ENCODE data around the gene CHAF1A.

CHAF1A gene

DNA sequence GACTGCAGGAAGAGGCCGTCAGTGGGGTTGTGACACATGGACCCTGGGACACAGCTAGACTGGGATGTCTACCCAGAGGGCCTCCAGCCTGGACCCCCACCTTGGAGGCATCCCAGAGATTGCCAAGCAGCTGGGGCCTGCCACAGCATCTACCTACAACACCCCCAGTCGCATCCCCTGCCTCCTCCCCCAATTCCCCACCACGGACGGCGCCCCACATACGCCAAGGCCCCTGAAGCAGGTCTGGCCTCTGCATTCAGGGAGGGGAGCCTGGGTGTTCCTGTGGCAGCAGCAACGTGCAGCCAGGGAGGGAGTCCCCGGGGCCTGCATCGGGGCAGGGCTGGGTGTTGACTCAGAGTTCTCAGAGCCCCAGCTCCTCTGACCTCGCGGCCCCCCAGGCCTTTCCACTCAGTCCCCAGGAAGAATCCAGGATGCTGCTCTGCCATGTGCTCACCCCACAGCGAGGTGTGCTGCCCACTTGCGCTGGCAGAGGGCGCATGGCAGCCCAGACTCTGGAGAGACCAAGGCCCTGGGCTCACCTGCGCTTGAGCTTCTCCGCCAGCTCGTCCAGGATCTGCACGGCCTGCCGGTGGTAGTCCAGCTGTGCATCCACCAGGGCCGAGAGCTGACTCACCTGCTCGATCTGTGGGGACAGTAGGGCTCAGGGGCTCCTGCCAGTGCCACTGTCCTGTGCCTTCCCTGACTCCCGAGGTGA lies 39.5 kb upstream of the CHAF1A start:
- Histone ChIP-seq H3K27me3 (ENCODE audit: insufficient read depth, low read length, poor library complexity) (no peaks in the 10 kb centered on the region), H3K4me3 (ENCODE audit: low read depth in 1 of 2, low read length in 2 of 2) (no peak overlapping the region), H3K27ac (ENCODE audit: low read length) (no peak overlapping the region), H3K4me1 (ENCODE audit: insufficient read depth, low read length) (no peaks in the 10 kb centered on the region), H3K79me2 (ENCODE audit: insufficient read depth, low read length) (peaks cover 6% of the 10 kb centered on the region), H3K4me2 (ENCODE audit: insufficient read depth, low read length) (no peak overlapping the region), H2AFZ (ENCODE audit: low read depth, low read length) (no peak overlapping the region), H3K36me3 (ENCODE audit: insufficient read depth, low read length) (peaks cover 93% of the 10 kb centered on the region), H3K9me3 (ENCODE audit: insufficient read depth, low read length, severe bottlenecking) (no peaks in the 10 kb centered on the region), H3K9ac (ENCODE audit: low read depth, low read length) (no peak overlapping the region), H4K20me1 (ENCODE audit: insufficient read depth, low read length) (peaks cover 44% of the 10 kb centered on the region)
- DNase-seq, result peak; percentile 28
- ATAC-seq (ENCODE audit: insufficient read depth, low read depth), result peak; percentile 32; the same call in 2 of the 3 replicates
- TF ChIP-seq CTCF (IDR thresholded peaks at IDR 0.05; ENCODE audit: borderline replicate concordance, extremely low read depth, low read length, poor library complexity, severe bottlenecking) (peak; percentile 57), EZH2 (IDR thresholded peaks at IDR 0.05; ENCODE audit: borderline replicate concordance, low read depth, low read length, severe bottlenecking) (no peak)

DNA sequence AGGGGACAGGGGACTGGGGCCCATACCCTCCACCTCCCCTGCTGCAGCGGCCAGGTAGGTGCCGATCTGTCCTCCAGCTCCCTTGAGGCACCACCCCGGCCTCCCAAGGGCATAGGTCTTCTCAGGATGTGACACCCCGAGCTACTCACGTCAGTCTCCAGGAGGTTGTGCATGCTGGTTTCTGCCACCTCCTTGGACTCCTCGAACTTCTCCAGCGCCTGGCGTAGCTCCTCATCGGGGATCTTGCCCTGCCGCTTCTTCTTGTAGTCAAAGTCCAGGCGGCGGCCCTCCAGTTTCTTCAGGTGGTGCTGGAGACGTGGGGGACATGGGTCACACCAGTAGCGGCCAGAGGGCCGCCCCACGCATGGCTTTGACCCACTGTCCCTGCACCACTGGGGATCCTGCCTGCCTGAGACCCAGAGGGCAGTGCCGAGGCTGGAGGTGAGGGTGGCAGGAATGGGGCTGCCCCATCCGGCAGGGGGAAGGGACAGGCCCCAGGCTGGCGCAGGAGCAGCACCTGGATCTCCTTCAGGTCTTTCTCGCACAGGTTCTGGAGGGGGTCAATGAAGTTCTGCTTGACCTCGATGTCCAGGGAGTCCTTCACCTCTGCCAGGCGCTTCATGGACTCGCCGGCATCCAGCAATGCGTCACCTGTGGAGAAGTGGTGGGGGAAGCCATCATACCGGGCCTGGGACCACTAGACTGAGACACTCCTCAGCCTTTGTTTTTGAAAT lies 38.7 kb upstream of the CHAF1A start:
- H3K4me2 ChIP-seq (ENCODE audit: insufficient read depth, low read length), result no peak overlapping the region
- no peak for TF ChIP-seq CTCF (IDR thresholded peaks at IDR 0.05; ENCODE audit: borderline replicate concordance, extremely low read depth, low read length, poor library complexity, severe bottlenecking)
- no peak for TF ChIP-seq EZH2 (IDR thresholded peaks at IDR 0.05; ENCODE audit: borderline replicate concordance, low read depth, low read length, severe bottlenecking)
- ATAC-seq (ENCODE audit: insufficient read depth, low read depth) (0 out of 3 replicates have a peak, but pooled peaks have one; percentile 1), DNase-seq (no peak)
- peaks cover 51% of the 10 kb centered on the region for H4K20me1 ChIP-seq (ENCODE audit: insufficient read depth, low read length)
- H2AFZ ChIP-seq (ENCODE audit: low read depth, low read length), result no peak overlapping the region
- H3K79me2 ChIP-seq (ENCODE audit: insufficient read depth, low read length), result peaks cover 10% of the 10 kb centered on the region
- no peak overlapping the region for H3K27ac ChIP-seq (ENCODE audit: low read length)
- H3K4me3 ChIP-seq (ENCODE audit: low read depth in 1 of 2, low read length in 2 of 2), result no peak overlapping the region
- H3K4me1 ChIP-seq (ENCODE audit: insufficient read depth, low read length), result no peaks in the 10 kb centered on the region
- no peak overlapping the region for H3K9ac ChIP-seq (ENCODE audit: low read depth, low read length)
- no peaks in the 10 kb centered on the region for H3K27me3 ChIP-seq (ENCODE audit: insufficient read depth, low read length, poor library complexity)
- H3K36me3 ChIP-seq (ENCODE audit: insufficient read depth, low read length), result peaks cover 92% of the 10 kb centered on the region
- H3K9me3 ChIP-seq (ENCODE audit: insufficient read depth, low read length, severe bottlenecking), result no peaks in the 10 kb centered on the region

GRCh38 chr19:4365341-4365740 lies 37.1 kb upstream of the CHAF1A start:
- Histone ChIP-seq H3K27ac (ENCODE audit: low read length) (no peak overlapping the region), H3K9ac (ENCODE audit: low read depth, low read length) (no peak overlapping the region), H3K79me2 (ENCODE audit: insufficient read depth, low read length) (peaks cover 25% of the 10 kb centered on the region), H2AFZ (ENCODE audit: low read depth, low read length) (no peak overlapping the region), H3K4me2 (ENCODE audit: insufficient read depth, low read length) (no peak overlapping the region), H3K36me3 (ENCODE audit: insufficient read depth, low read length) (peaks cover 76% of the 10 kb centered on the region), H3K4me1 (ENCODE audit: insufficient read depth, low read length) (no peaks in the 10 kb centered on the region; the same call in 1 of the 2 replicates), H3K4me3 (ENCODE audit: low read depth in 1 of 2, low read length in 2 of 2) (no peak overlapping the region), H4K20me1 (ENCODE audit: insufficient read depth, low read length) (peaks cover 54% of the 10 kb centered on the region), H3K9me3 (ENCODE audit: insufficient read depth, low read length, severe bottlenecking) (no peaks in the 10 kb centered on the region), H3K27me3 (ENCODE audit: insufficient read depth, low read length, poor library complexity) (no peaks in the 10 kb centered on the region)
- DNase-seq (no peak), ATAC-seq (ENCODE audit: insufficient read depth, low read depth) (no peak)
- TF ChIP-seq CTCF (IDR thresholded peaks at IDR 0.05; ENCODE audit: borderline replicate concordance, extremely low read depth, low read length, poor library complexity, severe bottlenecking), result no peak
